ENCODE measurements around the gene EIF3L.

- TF ChIP-seq, protein P1, sequence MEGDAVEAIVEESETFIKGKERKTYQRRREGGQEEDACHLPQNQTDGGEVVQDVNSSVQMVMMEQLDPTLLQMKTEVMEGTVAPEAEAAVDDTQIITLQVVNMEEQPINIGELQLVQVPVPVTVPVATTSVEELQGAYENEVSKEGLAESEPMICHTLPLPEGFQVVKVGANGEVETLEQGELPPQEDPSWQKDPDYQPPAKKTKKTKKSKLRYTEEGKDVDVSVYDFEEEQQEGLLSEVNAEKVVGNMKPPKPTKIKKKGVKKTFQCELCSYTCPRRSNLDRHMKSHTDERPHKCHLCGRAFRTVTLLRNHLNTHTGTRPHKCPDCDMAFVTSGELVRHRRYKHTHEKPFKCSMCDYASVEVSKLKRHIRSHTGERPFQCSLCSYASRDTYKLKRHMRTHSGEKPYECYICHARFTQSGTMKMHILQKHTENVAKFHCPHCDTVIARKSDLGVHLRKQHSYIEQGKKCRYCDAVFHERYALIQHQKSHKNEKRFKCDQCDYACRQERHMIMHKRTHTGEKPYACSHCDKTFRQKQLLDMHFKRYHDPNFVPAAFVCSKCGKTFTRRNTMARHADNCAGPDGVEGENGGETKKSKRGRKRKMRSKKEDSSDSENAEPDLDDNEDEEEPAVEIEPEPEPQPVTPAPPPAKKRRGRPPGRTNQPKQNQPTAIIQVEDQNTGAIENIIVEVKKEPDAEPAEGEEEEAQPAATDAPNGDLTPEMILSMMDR (IDR thresholded peaks at IDR 0.05; ENCODE audit: insufficient read depth, low read length, poor library complexity, severe bottlenecking), result no peak
- TF ChIP-seq EZH2phosphoT487 (conservative IDR thresholded peaks at IDR 0.05; ENCODE audit: low read length), result no peak
Observed at GRCh38 chr22:37922191-37922590, 73.0 kb downstream of the EIF3L start.
